PC-3 (cell line): ENCODE results near the gene TCEA3. TPM values are rescaled to one million over a fixed set of nuclear protein-coding genes. Genes with fewer than 3 reads are reported as not detected.

ENCODE experiments used
- ATAC-seq: fragments of 200-7000 bp; cut with Tn5 transposase; 2 replicates; pipeline ENCODE4 v1.9.1; 2020; ENCODE audit warnings: mild to moderate bottlenecking, moderate library complexity
- BruUV-seq: library from RNA; stranded (reverse); fragments of 400-500 nt; replicated peaks from 2 replicates; lab custom pipeline; 2021; lab: Mats Ljungman, UMichigan
- CTCF ChIA-PET: fragments of 300-600 bp; sonication (Branson Sonifier 250); formaldehyde crosslinking; loops from one replicate; lab custom pipeline; 2022; ENCODE audit warnings: antibody characterized with exemption; lab: Charles Lee
- POLR2A ChIA-PET: fragments of 300-600 bp; sonication (Branson Sonifier 250); formaldehyde crosslinking; loops from one replicate; lab custom pipeline; 2022; ENCODE audit warnings: antibody characterized with exemption; ENCODE audit not compliant: unreplicated experiment; lab: Charles Lee
- DNase-seq: peaks from one replicate; pipeline ENCODE4 v3.0.0-alpha.2; 2015
- H2AFZ ChIP-seq: fragments of 300-600 bp; sonication (generic); 2 replicates; pipeline ENCODE4 v1.6.0; 2016; ENCODE audit warnings: antibody characterized with exemption, low read length
- H3F3A ChIP-seq: fragments of 300-600 bp; sonication (generic); one replicate; pipeline ENCODE4 v1.6.0; 2017; ENCODE audit warnings: antibody characterized with exemption, low read length, control low read depth, mild to moderate bottlenecking; ENCODE audit not compliant: unreplicated experiment
- H3K27ac ChIP-seq: fragments of 300-600 bp; sonication (generic); 2 replicates; pipeline ENCODE4 v1.5.1; 2016; ENCODE audit warnings: mild to moderate bottlenecking, low read length
- H3K27me3 ChIP-seq: fragments of 300-600 bp; sonication (generic); 2 replicates; pipeline ENCODE4 v1.6.1; 2016; ENCODE audit warnings: low read length, mixed read lengths
- H3K36me3 ChIP-seq: fragments of 300-600 bp; sonication (generic); 2 replicates; pipeline ENCODE4 v1.6.1; 2016; ENCODE audit warnings: low read depth, mixed run types, low read length, mixed read lengths
- H3K4me1 ChIP-seq: fragments of 300-600 bp; sonication (generic); 2 replicates; pipeline ENCODE4 v1.5.1; 2016; ENCODE audit warnings: low read length; ENCODE audit not compliant: insufficient read depth
- H3K4me2 ChIP-seq: fragments of 300-600 bp; sonication (generic); 2 replicates; pipeline ENCODE4 v1.6.0; 2016; ENCODE audit warnings: low read length
- H3K4me3 ChIP-seq: fragments of 300-600 bp; sonication (generic); 2 replicates; pipeline ENCODE4 v1.5.1; 2016; ENCODE audit warnings: mild to moderate bottlenecking, low read length, mixed read lengths
- H3K79me2 ChIP-seq: fragments of 300-600 bp; sonication (generic); 2 replicates; pipeline ENCODE4 v1.6.1; 2017; ENCODE audit warnings: low read length, mixed read lengths
- H3K9ac ChIP-seq: fragments of 300-600 bp; sonication (generic); 2 replicates; pipeline ENCODE4 v1.6.0; 2016; ENCODE audit warnings: mild to moderate bottlenecking, low read length
- H3K9me2 ChIP-seq: fragments of 300-600 bp; sonication (generic); replicated peaks from 2 replicates; pipeline ENCODE4 v1.6.1; 2016; ENCODE audit warnings: mixed run types, low read length, mixed read lengths
- H3K9me3 ChIP-seq: fragments of 300-600 bp; sonication (generic); 2 replicates; pipeline ENCODE4 v1.6.1; 2016; ENCODE audit warnings: low read length, mixed read lengths
- H4K20me1 ChIP-seq: fragments of 300-600 bp; sonication (generic); 2 replicates; pipeline ENCODE4 v1.6.1; 2016; ENCODE audit warnings: low read length, mixed read lengths
- EZH2 ChIP-seq: fragments of 300-600 bp; sonication (generic); IDR thresholded peaks from one replicate; pipeline ENCODE4 v1.6.1; 2017; ENCODE audit warnings: antibody characterized with exemption, mild to moderate bottlenecking, low read length; ENCODE audit not compliant: unreplicated experiment
- EZH2phosphoT487 ChIP-seq: fragments of 300-600 bp; sonication (generic); IDR thresholded peaks from 2 replicates; pipeline ENCODE4 v1.6.1; 2018; ENCODE audit warnings: mild to moderate bottlenecking, antibody characterized with exemption, low read length, borderline replicate concordance
- intact Hi-C: fragments of 100-400 bp; cut with micrococcal nuclease; formaldehyde crosslinking; loops from 2 replicates; pipeline ENCODE4 v1.9.0; 2023
- total RNA-seq: library from RNA; depleted of rRNA; stranded (reverse); fragments of >200 nt; gene quantifications from 2 replicates; pipeline ENCODE4 v1.2.3, GENCODE V29; 2014
- TF ChIP-seq, protein P1 (sequence below): fragments of 300-600 bp; sonication (generic); conservative IDR thresholded peaks from 2 replicates; pipeline ENCODE4 v1.5.1; 2017; ENCODE audit warnings: antibody characterized with exemption, low read depth, mild to moderate bottlenecking, low read length

The TCEA3 gene
- total RNA-seq, 1 experiment from 2014 or later: 23.6 TPM

DNA sequence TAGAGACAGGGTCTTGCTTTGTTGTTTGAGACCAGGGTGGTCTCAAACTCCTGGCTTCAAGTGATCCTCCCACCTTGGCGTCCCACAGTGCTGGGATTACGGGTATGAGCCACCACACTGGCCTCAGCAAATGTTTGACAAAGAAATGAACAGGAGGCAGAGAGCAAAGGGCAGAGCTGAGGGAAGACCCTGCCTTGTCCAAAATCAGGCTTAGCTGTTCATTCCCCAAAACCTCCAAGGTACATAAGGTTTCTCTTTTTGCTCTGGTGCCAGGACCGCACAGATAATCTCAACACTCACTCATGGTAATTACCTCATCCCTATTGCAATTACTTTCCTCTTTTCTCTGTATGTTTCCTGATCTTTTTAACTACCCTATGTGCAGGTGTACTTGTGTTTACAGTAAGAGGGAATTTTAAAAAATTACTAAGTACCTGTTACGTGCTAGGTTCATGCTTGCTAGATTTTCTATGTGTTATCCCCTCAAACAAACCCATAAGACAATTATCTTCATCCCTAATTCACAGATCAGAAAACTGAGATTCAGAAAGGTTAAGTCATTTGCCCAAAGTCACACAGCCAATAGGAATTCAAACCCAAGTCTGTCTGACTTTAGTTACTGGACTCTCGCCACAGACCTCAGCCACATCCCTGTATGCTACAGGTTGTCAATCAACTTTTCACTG, 47.9 kb upstream of the TCEA3 start:
- no peak overlapping the region for H2AFZ ChIP-seq
- H3K4me2 ChIP-seq: no peak overlapping the region
- H3K9me2 ChIP-seq: no peaks in the 10 kb centered on the region
- no peaks in the 10 kb centered on the region for H3F3A ChIP-seq
- intact Hi-C loops: no loop called here
- H3K9me3 ChIP-seq: no peaks in the 10 kb centered on the region
- H3K9ac ChIP-seq: no peak overlapping the region
- no peak overlapping the region for H3K4me3 ChIP-seq
- POLR2A ChIA-PET: no interaction called here
- TF ChIP-seq, protein P1, sequence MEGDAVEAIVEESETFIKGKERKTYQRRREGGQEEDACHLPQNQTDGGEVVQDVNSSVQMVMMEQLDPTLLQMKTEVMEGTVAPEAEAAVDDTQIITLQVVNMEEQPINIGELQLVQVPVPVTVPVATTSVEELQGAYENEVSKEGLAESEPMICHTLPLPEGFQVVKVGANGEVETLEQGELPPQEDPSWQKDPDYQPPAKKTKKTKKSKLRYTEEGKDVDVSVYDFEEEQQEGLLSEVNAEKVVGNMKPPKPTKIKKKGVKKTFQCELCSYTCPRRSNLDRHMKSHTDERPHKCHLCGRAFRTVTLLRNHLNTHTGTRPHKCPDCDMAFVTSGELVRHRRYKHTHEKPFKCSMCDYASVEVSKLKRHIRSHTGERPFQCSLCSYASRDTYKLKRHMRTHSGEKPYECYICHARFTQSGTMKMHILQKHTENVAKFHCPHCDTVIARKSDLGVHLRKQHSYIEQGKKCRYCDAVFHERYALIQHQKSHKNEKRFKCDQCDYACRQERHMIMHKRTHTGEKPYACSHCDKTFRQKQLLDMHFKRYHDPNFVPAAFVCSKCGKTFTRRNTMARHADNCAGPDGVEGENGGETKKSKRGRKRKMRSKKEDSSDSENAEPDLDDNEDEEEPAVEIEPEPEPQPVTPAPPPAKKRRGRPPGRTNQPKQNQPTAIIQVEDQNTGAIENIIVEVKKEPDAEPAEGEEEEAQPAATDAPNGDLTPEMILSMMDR: no peak
- TF ChIP-seq EZH2: no peak
- no peak for TF ChIP-seq EZH2phosphoT487
- H3K27ac ChIP-seq: no peak overlapping the region
- DNase-seq (no peak), ATAC-seq (no peak)
- no peaks in the 10 kb centered on the region for H3K27me3 ChIP-seq
- H3K4me1 ChIP-seq: peaks cover 30% of the 10 kb centered on the region
- no peaks in the 10 kb centered on the region for H4K20me1 ChIP-seq
- no peaks in the 10 kb centered on the region for H3K36me3 ChIP-seq
- H3K79me2 ChIP-seq: no peaks in the 10 kb centered on the region
- CTCF ChIA-PET: no interaction called here
- no TSS peak for BruUV-seq

DNA sequence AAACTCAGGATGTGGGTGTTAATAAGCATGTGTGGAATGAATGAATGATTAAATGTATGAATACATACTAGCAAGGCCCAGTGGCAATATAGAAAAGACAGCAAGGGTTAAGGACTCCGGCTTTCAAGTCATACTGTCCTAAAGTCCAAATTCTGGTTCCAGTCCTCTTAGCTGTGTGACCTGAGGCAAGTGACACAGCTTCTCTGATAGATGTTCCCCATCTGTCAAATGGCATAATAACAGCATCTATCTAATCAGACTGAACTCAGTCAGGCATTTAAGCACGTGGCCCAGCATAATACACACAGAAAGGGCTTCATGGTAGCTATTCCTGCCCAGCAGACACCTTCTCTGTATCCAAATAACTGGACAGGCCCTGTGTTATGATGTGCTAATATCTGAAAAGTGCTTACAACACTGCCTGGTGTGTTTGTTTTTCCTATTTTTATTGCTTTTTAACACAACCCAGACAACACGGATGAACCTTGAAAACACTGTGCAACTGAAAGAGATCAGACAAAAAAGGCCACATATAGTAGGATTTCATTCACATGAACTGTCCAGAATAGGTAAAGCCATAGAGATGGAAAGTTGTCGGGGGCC, 47.0 kb upstream of the TCEA3 start:
- Histone ChIP-seq H3K36me3 (no peaks in the 10 kb centered on the region), H4K20me1 (no peaks in the 10 kb centered on the region), H2AFZ (no peak overlapping the region), H3K27ac (no peak overlapping the region), H3K27me3 (no peaks in the 10 kb centered on the region), H3K79me2 (no peaks in the 10 kb centered on the region), H3F3A (no peaks in the 10 kb centered on the region), H3K4me3 (no peak overlapping the region), H3K9me3 (no peaks in the 10 kb centered on the region), H3K9ac (no peak overlapping the region), H3K4me1 (peaks cover 20% of the 10 kb centered on the region), H3K9me2 (no peaks in the 10 kb centered on the region), H3K4me2 (no peak overlapping the region)
- ChIA-PET POLR2A (no interaction called here), CTCF (no interaction called here)
- DNase-seq (no peak), ATAC-seq (no peak)
- no TSS peak for BruUV-seq
- TF ChIP-seq, protein P1: no peak
- TF ChIP-seq EZH2phosphoT487 (no peak), EZH2 (no peak)
- intact Hi-C loops: no loop called here
